ENCODE results near the gene LSM5. TPM values are rescaled to one million over a fixed set of nuclear protein-coding genes. Genes with fewer than 3 reads are reported as not detected.

LSM5 gene
- total RNA-seq, 1 experiment from 2014 or later = 108 TPM

GRCh38 chr7:32519763-32520162, 29.6 kb upstream of the LSM5 start:
- H3K79me1 ChIP-seq (ENCODE audit: insufficient read depth, low read depth, low read length, poor library complexity, severe bottlenecking) = peaks cover 4% of the 10 kb centered on the region
- no peak overlapping the region for H4K5ac ChIP-seq (ENCODE audit: insufficient read length, low read depth, low read length)
- no peak overlapping the region for H3K14ac ChIP-seq (ENCODE audit: insufficient read depth, low read length)
- no CpG with 5 or more reads among the region's 2 CpGs for WGBS (ENCODE audit: extremely low coverage, insufficient read length, low lambda C conversion rate)
- Mint-ChIP-seq H3K4me1 (peaks cover 6 to 9% of the 10 kb centered on the region in 2 experiments), H3K36me3 (ENCODE audit: insufficient read depth in 1 of 3, low read depth in 3 of 3) (peaks cover 65 to 81% (median 71%) of the 10 kb centered on the region in 3 experiments), H3K27me3 (ENCODE audit: low read depth) (peaks cover 3% of the 10 kb centered on the region; the same call in 1 of the 2 replicates), H3K9me3 (peaks cover 79 to 84% of the 10 kb centered on the region in 2 experiments), H3K27ac (no peak overlapping the region), H3K4me3 (no peak overlapping the region)
- no peak overlapping the region for H3K9ac ChIP-seq (ENCODE audit: extremely low read depth, insufficient read length, low read length)
- H3K23me2 ChIP-seq (ENCODE audit: insufficient read length, low read depth, low read length, poor library complexity, severe bottlenecking) = no peaks in the 10 kb centered on the region
- no peak overlapping the region for H3T11ph ChIP-seq (ENCODE audit: low read length)
- H2BK12ac ChIP-seq (ENCODE audit: insufficient read length, low read depth, low read length) = no peak overlapping the region
- no peak overlapping the region for H2AK5ac ChIP-seq (ENCODE audit: insufficient read length, low read length)
- no peaks in the 10 kb centered on the region for H3K4me1 ChIP-seq (ENCODE audit: insufficient read depth, low read length)
- no peak overlapping the region for H3K4me2 ChIP-seq (ENCODE audit: insufficient read depth, insufficient read length, low read length)
- no peak overlapping the region for H2AFZ ChIP-seq (ENCODE audit: low read length)
- no peaks in the 10 kb centered on the region for H4K20me1 ChIP-seq (ENCODE audit: control insufficient read depth, insufficient read depth, insufficient read length)
- H2BK120ac ChIP-seq (ENCODE audit: low read depth, low read length, poor library complexity, severe bottlenecking) = no peak overlapping the region
- no peak overlapping the region for H2BK15ac ChIP-seq (ENCODE audit: low read depth, low read length)
- H3K27me3 ChIP-seq (ENCODE audit: insufficient read depth, low read length) = no peaks in the 10 kb centered on the region
- no peak overlapping the region for H4K8ac ChIP-seq (replicated peaks; ENCODE audit: insufficient read length, low read depth, low read length)
- peaks cover 3% of the 10 kb centered on the region; the same call in 1 of the 2 replicates for H3K79me2 ChIP-seq (ENCODE audit: insufficient read depth, low read length)
- H3K23ac ChIP-seq (ENCODE audit: insufficient read length, low read depth, low read length) = no peak overlapping the region
- no peak overlapping the region for H3K56ac ChIP-seq (ENCODE audit: insufficient read length, low read depth, low read length)
- no peak overlapping the region for H4K91ac ChIP-seq (ENCODE audit: insufficient read length, low read depth, low read length)
- no peak for TF ChIP-seq CTCF (conservative IDR thresholded peaks at IDR 0.05)
- H3K18ac ChIP-seq (ENCODE audit: insufficient read length, low read depth, low read length) = no peak overlapping the region
- no peak overlapping the region for H3K27ac ChIP-seq (ENCODE audit: insufficient read length, low read depth, low read length)
- no peak overlapping the region for H3K4ac ChIP-seq (ENCODE audit: low read depth, low read length)
- H3K9me3 ChIP-seq (ENCODE audit: control insufficient read depth, low read depth, low read length) = peaks cover 30% of the 10 kb centered on the region
- H2BK5ac ChIP-seq (ENCODE audit: insufficient read length, low read length) = no peak overlapping the region
- no peak overlapping the region for H2BK20ac ChIP-seq (ENCODE audit: low read depth, low read length, poor library complexity, severe bottlenecking)
- DNase-seq = no peak

All from H9 (cell line).